Fibroblast of skin of left biceps (primary cell): Measurements from ENCODE around the gene GPR17.

Experiments
- DNase-seq, 2 experiments: peaks; one replicate each; pipeline ENCODE4 v3.0.0-alpha.2; 2013; ENCODE audit warnings: low read depth in 2 of 2

The GPR17 gene

GRCh38 chr2:127614246-127614645 lies 31.7 kb upstream of the GPR17 start:
- no peak for DNase-seq

- DNase-seq: no peak
Measured at GRCh38 chr2:127614731-127615130, 31.2 kb upstream of the GPR17 start.

- DNase-seq: no peak
Measured at GRCh38 chr2:127615511-127616166, 30.3 kb upstream of the GPR17 start.

- DNase-seq: no peak
Measured at GRCh38 chr2:127618551-127619202, 27.3 kb upstream of the GPR17 start.

- no peak for DNase-seq
Measured at GRCh38 chr2:127619203-127619590, 26.8 kb upstream of the GPR17 start.

- DNase-seq: no peak
Measured at GRCh38 chr2:127619877-127620705, 25.9 kb upstream of the GPR17 start.

- no peak for DNase-seq
Measured at GRCh38 chr2:127620866-127621265, 25.1 kb upstream of the GPR17 start.

GRCh38 chr2:127621981-127622431 lies 23.9 kb upstream of the GPR17 start:
- DNase-seq: no peak

- DNase-seq: no peak
Measured at GRCh38 chr2:127622561-127623387, 23.2 kb upstream of the GPR17 start.

- no peak for DNase-seq
Measured at GRCh38 chr2:127623388-127624319, 22.3 kb upstream of the GPR17 start.

GRCh38 chr2:127624320-127624755 lies 21.6 kb upstream of the GPR17 start:
- DNase-seq: no peak

GRCh38 chr2:127624756-127625571 lies 21.0 kb upstream of the GPR17 start:
- DNase-seq: no peak

GRCh38 chr2:127625572-127625951 lies 20.4 kb upstream of the GPR17 start:
- DNase-seq: no peak

- DNase-seq: no peak
Measured at GRCh38 chr2:127626175-127626574, 19.8 kb upstream of the GPR17 start.

GRCh38 chr2:127626917-127627739 lies 18.8 kb upstream of the GPR17 start:
- no peak for DNase-seq

GRCh38 chr2:127627740-127628571 lies 18.0 kb upstream of the GPR17 start:
- no peak for DNase-seq

- DNase-seq: no peak
Measured at GRCh38 chr2:127628767-127629614, 17.0 kb upstream of the GPR17 start.
